SJSA1 (cell line): ENCODE results near the gene LPCAT1. TPM values are rescaled to one million over a fixed set of nuclear protein-coding genes. Genes with fewer than 3 reads are reported as not detected.

Experiments
- DNase-seq, 2 experiments: peaks; one replicate each; pipeline ENCODE4 v3.0.0-alpha.2; 2015 to 2020; ENCODE audit warnings: low spot score in 2 of 2, low read depth in 1 of 2
- H3K27ac ChIP-seq: fragments of 250-450 bp; sonication (Bioruptor Pico); 2 replicates; pipeline ENCODE4 v1.5.1; 2020; ENCODE audit warnings: mild to moderate bottlenecking, moderate library complexity
- H3K27me3 ChIP-seq: fragments of 250-450 bp; sonication (Bioruptor Pico); replicated peaks from 2 replicates; pipeline ENCODE4 v1.5.1; 2020; ENCODE audit warnings: mild to moderate bottlenecking, moderate library complexity
- H3K36me3 ChIP-seq: fragments of 250-450 bp; sonication (Bioruptor Pico); 2 replicates; pipeline ENCODE4 v1.5.1; 2020; ENCODE audit warnings: mild to moderate bottlenecking
- H3K4me1 ChIP-seq: fragments of 250-450 bp; sonication (Bioruptor Pico); replicated peaks from 2 replicates; pipeline ENCODE4 v1.6.1; 2021; ENCODE audit warnings: mild to moderate bottlenecking
- H3K4me3 ChIP-seq: fragments of 250-450 bp; sonication (Bioruptor Pico); 2 replicates; pipeline ENCODE4 v1.5.1; 2020; ENCODE audit warnings: mild to moderate bottlenecking
- H3K9me3 ChIP-seq: fragments of 250-450 bp; sonication (Bioruptor Pico); replicated peaks from 2 replicates; pipeline ENCODE4 v1.5.1; 2020; ENCODE audit warnings: mild to moderate bottlenecking
- total RNA-seq: library from RNA; depleted of rRNA; stranded (reverse); fragments of >200 nt; shearing (Covaris generic); gene quantifications from 2 replicates; pipeline ENCODE4 v1.2.3, GENCODE V29; 2014

LPCAT1 gene
- total RNA-seq, 1 experiment from 2014 or later: 28.2 TPM

- H3K27ac ChIP-seq: no peak overlapping the region
- H3K9me3 ChIP-seq: no peaks in the 10 kb centered on the region
- no peak overlapping the region for H3K4me3 ChIP-seq
- no peak for DNase-seq
- H3K4me1 ChIP-seq: peaks cover 12% of the 10 kb centered on the region
- H3K27me3 ChIP-seq: no peaks in the 10 kb centered on the region
- H3K36me3 ChIP-seq: peaks cover 30% of the 10 kb centered on the region
These were observed 31.0 kb downstream of the LPCAT1 start for GRCh38 chr5:1492757-1493156.

GRCh38 chr5:1490376-1490775, 33.4 kb downstream of the LPCAT1 start:
- no peak for DNase-seq
- Histone ChIP-seq H3K27me3 (no peaks in the 10 kb centered on the region), H3K27ac (no peak overlapping the region), H3K36me3 (peaks cover 51% of the 10 kb centered on the region), H3K9me3 (no peaks in the 10 kb centered on the region), H3K4me3 (no peak overlapping the region), H3K4me1 (peaks cover 12% of the 10 kb centered on the region)

GRCh38 chr5:1489754-1490153, 34.0 kb downstream of the LPCAT1 start:
- H3K36me3 ChIP-seq: peaks cover 48% of the 10 kb centered on the region
- no peak for DNase-seq
- no peak overlapping the region for H3K27ac ChIP-seq
- no peaks in the 10 kb centered on the region for H3K27me3 ChIP-seq
- H3K4me1 ChIP-seq: peaks cover 12% of the 10 kb centered on the region
- H3K4me3 ChIP-seq: no peak overlapping the region
- no peaks in the 10 kb centered on the region for H3K9me3 ChIP-seq

GRCh38 chr5:1488882-1489680, 34.7 kb downstream of the LPCAT1 start:
- H3K4me3 ChIP-seq: no peak overlapping the region
- H3K27me3 ChIP-seq: no peaks in the 10 kb centered on the region
- H3K4me1 ChIP-seq: peaks cover 12% of the 10 kb centered on the region
- H3K9me3 ChIP-seq: no peaks in the 10 kb centered on the region
- DNase-seq: peak in 1 of 2 experiments; percentile 41
- H3K27ac ChIP-seq: no peak overlapping the region
- H3K36me3 ChIP-seq: peaks cover 42% of the 10 kb centered on the region

- Histone ChIP-seq H3K9me3 (no peaks in the 10 kb centered on the region), H3K4me1 (peaks cover 12% of the 10 kb centered on the region), H3K27me3 (no peaks in the 10 kb centered on the region), H3K36me3 (peaks cover 31% of the 10 kb centered on the region), H3K27ac (no peak overlapping the region), H3K4me3 (no peak overlapping the region)
- DNase-seq: no peak
These were observed 36.5 kb downstream of the LPCAT1 start for GRCh38 chr5:1487079-1487764.

- no peak overlapping the region for H3K27ac ChIP-seq
- H3K4me1 ChIP-seq: peaks cover 12% of the 10 kb centered on the region
- no peaks in the 10 kb centered on the region for H3K9me3 ChIP-seq
- no peak overlapping the region for H3K4me3 ChIP-seq
- no peak for DNase-seq
- H3K27me3 ChIP-seq: no peaks in the 10 kb centered on the region
- H3K36me3 ChIP-seq: peaks cover 29% of the 10 kb centered on the region
These were observed 37.5 kb downstream of the LPCAT1 start for GRCh38 chr5:1486271-1486670.

GRCh38 chr5:1485579-1486118, 38.1 kb downstream of the LPCAT1 start:
- peaks cover 26% of the 10 kb centered on the region for H3K36me3 ChIP-seq
- DNase-seq: no peak
- H3K4me1 ChIP-seq: peaks cover 12% of the 10 kb centered on the region
- H3K27ac ChIP-seq: no peak overlapping the region
- H3K4me3 ChIP-seq: no peak overlapping the region
- H3K9me3 ChIP-seq: no peaks in the 10 kb centered on the region
- no peaks in the 10 kb centered on the region for H3K27me3 ChIP-seq

GRCh38 chr5:1484730-1485578, 38.8 kb downstream of the LPCAT1 start:
- Histone ChIP-seq H3K36me3 (peaks cover 26% of the 10 kb centered on the region), H3K9me3 (no peaks in the 10 kb centered on the region), H3K27ac (no peak overlapping the region), H3K4me1 (peaks cover 12% of the 10 kb centered on the region), H3K27me3 (no peaks in the 10 kb centered on the region), H3K4me3 (no peak overlapping the region)
- no peak for DNase-seq

- Histone ChIP-seq H3K4me3 (no peak overlapping the region), H3K36me3 (peaks cover 26% of the 10 kb centered on the region), H3K9me3 (no peaks in the 10 kb centered on the region), H3K27me3 (no peaks in the 10 kb centered on the region), H3K27ac (no peak overlapping the region), H3K4me1 (peaks cover 5% of the 10 kb centered on the region)
- no peak for DNase-seq
These were observed 39.7 kb downstream of the LPCAT1 start for GRCh38 chr5:1483856-1484729.

- DNase-seq: no peak
- Histone ChIP-seq H3K4me3 (no peak overlapping the region), H3K9me3 (no peaks in the 10 kb centered on the region), H3K27ac (no peak overlapping the region), H3K27me3 (no peaks in the 10 kb centered on the region), H3K36me3 (peaks cover 20% of the 10 kb centered on the region), H3K4me1 (no peaks in the 10 kb centered on the region)
These were observed 40.7 kb downstream of the LPCAT1 start for GRCh38 chr5:1483064-1483463.

- Histone ChIP-seq H3K27ac (no peak overlapping the region), H3K27me3 (no peaks in the 10 kb centered on the region), H3K4me1 (no peaks in the 10 kb centered on the region), H3K4me3 (no peak overlapping the region), H3K36me3 (peaks cover 18% of the 10 kb centered on the region), H3K9me3 (no peaks in the 10 kb centered on the region)
- DNase-seq: no peak
These were observed 41.8 kb downstream of the LPCAT1 start for GRCh38 chr5:1481959-1482331.

GRCh38 chr5:1481266-1481958, 42.3 kb downstream of the LPCAT1 start:
- H3K9me3 ChIP-seq: no peaks in the 10 kb centered on the region
- H3K4me3 ChIP-seq: no peak overlapping the region
- no peaks in the 10 kb centered on the region for H3K27me3 ChIP-seq
- H3K36me3 ChIP-seq: peaks cover 15% of the 10 kb centered on the region
- H3K4me1 ChIP-seq: no peaks in the 10 kb centered on the region
- H3K27ac ChIP-seq: no peak overlapping the region
- DNase-seq: no peak
